Measurements from ENCODE around the gene ZNF692.
"Not testable (repeated sequence)": the region's sequence is repeated elsewhere in the genome, so short reads cannot be mapped to it uniquely, and the experiment has no call there.

Gene ZNF692

GRCh38 chr1:248882427-248882826 is 23.5 kb upstream of the ZNF692 start:
- in situ Hi-C loops (cut with MboI; ENCODE audit: low sequenced_read_pairs), result not testable (repeated sequence)

- in situ Hi-C loops (cut with MboI; ENCODE audit: low sequenced_read_pairs), result no loop called here
Measured at GRCh38 chr1:248881261-248881660, 22.4 kb upstream of the ZNF692 start.

GRCh38 chr1:248873993-248874533 is 15.2 kb upstream of the ZNF692 start:
- in situ Hi-C loops (cut with MboI; ENCODE audit: low sequenced_read_pairs), result no loop called here

- in situ Hi-C loops (cut with MboI; ENCODE audit: low sequenced_read_pairs), result no loop called here
Measured at GRCh38 chr1:248873409-248873992, 14.6 kb upstream of the ZNF692 start.

GRCh38 chr1:248872752-248873408 is 14.0 kb upstream of the ZNF692 start:
- in situ Hi-C loops (cut with MboI; ENCODE audit: low sequenced_read_pairs), result no loop called here

GRCh38 chr1:248871837-248872401 is 13.0 kb upstream of the ZNF692 start:
- in situ Hi-C loops (cut with MboI; ENCODE audit: low sequenced_read_pairs), result no loop called here

GRCh38 chr1:248862998-248863881 is 4.4 kb upstream of the ZNF692 start:
- in situ Hi-C loops (cut with MboI; ENCODE audit: low sequenced_read_pairs), result no loop called here

- in situ Hi-C loops (cut with MboI; ENCODE audit: low sequenced_read_pairs), result no loop called here
Measured at GRCh38 chr1:248862695-248862997, 3.8 kb upstream of the ZNF692 start.

- in situ Hi-C loops (cut with MboI; ENCODE audit: low sequenced_read_pairs), result no loop called here
Measured at GRCh38 chr1:248861616-248862015, 2.7 kb upstream of the ZNF692 start.

- in situ Hi-C loops (cut with MboI; ENCODE audit: low sequenced_read_pairs), result no loop called here
Measured at GRCh38 chr1:248860007-248860406, 1.1 kb upstream of the ZNF692 start.

GRCh38 chr1:248858096-248858890 is 592 bp downstream of the ZNF692 start:
- in situ Hi-C loops (cut with MboI; ENCODE audit: low sequenced_read_pairs), result no loop called here

GRCh38 chr1:248857749-248858095 is 1.2 kb downstream of the ZNF692 start:
- in situ Hi-C loops (cut with MboI; ENCODE audit: low sequenced_read_pairs), result no loop called here

- in situ Hi-C loops (cut with MboI; ENCODE audit: low sequenced_read_pairs), result no loop called here
Measured at GRCh38 chr1:248857201-248857600, 1.7 kb downstream of the ZNF692 start.

GRCh38 chr1:248856176-248856575 is 2.7 kb downstream of the ZNF692 start:
- in situ Hi-C loops (cut with MboI; ENCODE audit: low sequenced_read_pairs), result no loop called here

GRCh38 chr1:248855580-248855979 is 3.3 kb downstream of the ZNF692 start:
- in situ Hi-C loops (cut with MboI; ENCODE audit: low sequenced_read_pairs), result no loop called here

GRCh38 chr1:248853663-248854375 is 5.1 kb downstream of the ZNF692 start:
- in situ Hi-C loops (cut with MboI; ENCODE audit: low sequenced_read_pairs), result no loop called here

- in situ Hi-C loops (cut with MboI; ENCODE audit: low sequenced_read_pairs), result no loop called here
Measured at GRCh38 chr1:248852481-248853405, 6.1 kb downstream of the ZNF692 start.

GRCh38 chr1:248851390-248851789 is 7.5 kb downstream of the ZNF692 start:
- in situ Hi-C loops (cut with MboI; ENCODE audit: low sequenced_read_pairs), result no loop called here
